Measurements from ENCODE around the gene GRIK3.

DNA sequence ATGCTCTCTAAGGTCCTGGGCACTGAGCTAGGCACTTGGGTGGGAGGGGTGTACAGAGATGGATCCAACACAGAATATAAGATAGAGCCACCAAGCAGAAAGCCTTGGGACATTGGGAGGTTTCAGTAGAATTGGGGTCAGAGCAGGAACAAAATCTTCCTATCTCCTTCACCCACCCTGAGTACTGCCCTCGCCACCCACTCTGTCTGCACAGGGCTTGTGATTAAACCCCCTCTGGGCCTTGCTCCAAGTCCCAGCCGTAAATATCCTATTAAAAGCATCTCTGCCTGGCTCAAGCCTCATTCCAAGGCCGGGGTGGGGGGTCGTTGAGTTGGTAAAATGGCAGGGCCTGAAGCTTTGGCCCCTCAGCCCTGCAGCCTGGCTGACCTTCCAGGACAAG, 166.7 kb downstream of the GRIK3 start:
- TF ChIP-seq, protein P1, sequence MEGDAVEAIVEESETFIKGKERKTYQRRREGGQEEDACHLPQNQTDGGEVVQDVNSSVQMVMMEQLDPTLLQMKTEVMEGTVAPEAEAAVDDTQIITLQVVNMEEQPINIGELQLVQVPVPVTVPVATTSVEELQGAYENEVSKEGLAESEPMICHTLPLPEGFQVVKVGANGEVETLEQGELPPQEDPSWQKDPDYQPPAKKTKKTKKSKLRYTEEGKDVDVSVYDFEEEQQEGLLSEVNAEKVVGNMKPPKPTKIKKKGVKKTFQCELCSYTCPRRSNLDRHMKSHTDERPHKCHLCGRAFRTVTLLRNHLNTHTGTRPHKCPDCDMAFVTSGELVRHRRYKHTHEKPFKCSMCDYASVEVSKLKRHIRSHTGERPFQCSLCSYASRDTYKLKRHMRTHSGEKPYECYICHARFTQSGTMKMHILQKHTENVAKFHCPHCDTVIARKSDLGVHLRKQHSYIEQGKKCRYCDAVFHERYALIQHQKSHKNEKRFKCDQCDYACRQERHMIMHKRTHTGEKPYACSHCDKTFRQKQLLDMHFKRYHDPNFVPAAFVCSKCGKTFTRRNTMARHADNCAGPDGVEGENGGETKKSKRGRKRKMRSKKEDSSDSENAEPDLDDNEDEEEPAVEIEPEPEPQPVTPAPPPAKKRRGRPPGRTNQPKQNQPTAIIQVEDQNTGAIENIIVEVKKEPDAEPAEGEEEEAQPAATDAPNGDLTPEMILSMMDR (IDR thresholded peaks at IDR 0.05; ENCODE audit: low read depth, low read length): no peak
- TF ChIP-seq EZH2phosphoT487 (IDR thresholded peaks at IDR 0.05; ENCODE audit: low read depth): no peak
